Measurements from ENCODE around the gene FAM89B.

The FAM89B gene

GRCh38 chr11:65623177-65623576 lies 50.8 kb downstream of the FAM89B start:
- Mint-ChIP-seq H3K27ac (no peak overlapping the region), H3K36me3 (no peaks in the 10 kb centered on the region), H3K9me3 (ENCODE audit: low read depth) (no peaks in the 10 kb centered on the region)

More at GRCh38 chr11:65623177-65623576, 50.8 kb downstream of the FAM89B start:
- Mint-ChIP-seq H3K4me1 (ENCODE audit: low read depth) (peaks cover 10% of the 10 kb centered on the region), H3K27me3 (no peaks in the 10 kb centered on the region), H3K4me3 (no peak overlapping the region)

Measured in activated naive CD8-positive, alpha-beta T cell (primary cell).